Caco-2 (cell line): ENCODE results near the gene ABL1. TPM values are rescaled to one million over a fixed set of nuclear protein-coding genes. Genes with fewer than 3 reads are reported as not detected.

ENCODE experiments used
- BruUV-seq: library from RNA; stranded (reverse); fragments of 400-500 nt; replicated peaks from 2 replicates; lab custom pipeline; 2021; lab: Mats Ljungman, UMichigan
- CTCF ChIA-PET: fragments of 300-600 bp; sonication (Branson Sonifier 250); formaldehyde crosslinking; loops from one replicate; lab custom pipeline; 2022; ENCODE audit warnings: antibody characterized with exemption; lab: Charles Lee
- POLR2A ChIA-PET: fragments of 300-600 bp; sonication (Branson Sonifier 250); formaldehyde crosslinking; loops from one replicate; lab custom pipeline; 2022; ENCODE audit warnings: antibody characterized with exemption; lab: Charles Lee
- DNase-seq, 2 experiments: peaks; one replicate each; pipeline versions ENCODE4 v3.0.0 to v3.0.0-alpha.2; 2020 to 2022
- H3K27me3 ChIP-seq: replicated peaks from 2 replicates; pipeline ENCODE4 v1.6.0; 2011; ENCODE audit warnings: low read length; ENCODE audit not compliant: control insufficient read depth, insufficient read depth
- H3K36me3 ChIP-seq: 2 replicates; pipeline ENCODE4 v1.5.1; 2011; ENCODE audit warnings: low read length; ENCODE audit not compliant: control insufficient read depth, insufficient read depth
- H3K4me1 ChIP-seq: fragments of 250-450 bp; sonication (Bioruptor Pico); 2 replicates; pipeline ENCODE4 v1.5.1; 2020; ENCODE audit warnings: mild to moderate bottlenecking
- H3K4me3 ChIP-seq: 2 replicates; pipeline ENCODE4 v1.5.1; 2011; ENCODE audit warnings: low read depth, mild to moderate bottlenecking, control low read depth, low read length
- H3K9me3 ChIP-seq: fragments of 250-450 bp; sonication (Bioruptor Pico); 2 replicates; pipeline ENCODE4 v1.5.1; 2020; ENCODE audit warnings: mild to moderate bottlenecking, moderate library complexity
- H3K27ac Mint-ChIP-seq: one replicate; pipeline ENCODE4 v1.8.0; 2022; ENCODE audit warnings: mixed read lengths; ENCODE audit not compliant: unreplicated experiment
- H3K27me3 Mint-ChIP-seq: one replicate; pipeline ENCODE4 v1.8.0; 2022; ENCODE audit warnings: mixed read lengths; ENCODE audit not compliant: insufficient read depth, unreplicated experiment
- H3K36me3 Mint-ChIP-seq: one replicate; pipeline ENCODE4 v1.8.0; 2022; ENCODE audit warnings: mild to moderate bottlenecking, mixed read lengths; ENCODE audit not compliant: insufficient read depth, unreplicated experiment
- H3K4me1 Mint-ChIP-seq: one replicate; pipeline ENCODE4 v1.8.0; 2022; ENCODE audit warnings: low read depth, mixed read lengths; ENCODE audit not compliant: unreplicated experiment
- H3K4me3 Mint-ChIP-seq: one replicate; pipeline ENCODE4 v1.8.0; 2022; ENCODE audit warnings: mild to moderate bottlenecking, moderate library complexity, mixed read lengths; ENCODE audit not compliant: unreplicated experiment
- H3K9me3 Mint-ChIP-seq: one replicate; pipeline ENCODE4 v1.8.0; 2022; ENCODE audit warnings: mixed read lengths; ENCODE audit not compliant: unreplicated experiment
- CTCF ChIP-seq, 2 experiments: fragments of 200-600 bp in 1 of 2; IDR thresholded peaks; 1 replicate in 1 of 2; 2 replicates in 1 of 2; pipeline versions ENCODE4 v1.5.1 to v1.8.0; 2011 to 2022; ENCODE audit warnings: antibody characterized with exemption in 1 of 2, control low read depth in 1 of 2, inconsistent platforms in 1 of 2, low read depth in 1 of 2, low read length in 1 of 2, mild to moderate bottlenecking in 1 of 2, moderate library complexity in 1 of 2; ENCODE audit not compliant: insufficient read depth in 1 of 2, severe bottlenecking in 1 of 2, unreplicated experiment in 1 of 2
- intact Hi-C: fragments of 100-400 bp; cut with micrococcal nuclease; formaldehyde crosslinking; loops from one replicate; pipeline ENCODE4 v1.10.0; 2022; ENCODE audit not compliant: unreplicated experiment
- total RNA-seq: library from RNA; stranded (reverse); gene quantifications from 2 replicates; pipeline ENCODE4 v1.2.3, GENCODE V29; 2022

The ABL1 gene
- total RNA-seq, 1 experiment from 2014 or later: 55.2 TPM

GRCh38 chr9:130902204-130903185 is 67.4 kb downstream of the ABL1 start:
- no peak for DNase-seq
- intact Hi-C loops: no loop called here
- H3K9me3 Mint-ChIP-seq: no peaks in the 10 kb centered on the region
- H3K27me3 ChIP-seq: no peaks in the 10 kb centered on the region
- no peak for TF ChIP-seq CTCF (IDR thresholded peaks at IDR 0.05; ENCODE audit: insufficient read depth in 1 of 2, low read depth in 1 of 2, low read length in 1 of 2, severe bottlenecking in 1 of 2, unreplicated experiment in 1 of 2)
- H3K36me3 ChIP-seq: no peaks in the 10 kb centered on the region
- CTCF ChIA-PET: no interaction called here
- H3K9me3 ChIP-seq: no peaks in the 10 kb centered on the region
- peaks cover 7% of the 10 kb centered on the region for H3K27me3 Mint-ChIP-seq
- POLR2A ChIA-PET: no interaction called here
- no peak overlapping the region for H3K27ac Mint-ChIP-seq
- H3K4me1 ChIP-seq: no peaks in the 10 kb centered on the region
- no peaks in the 10 kb centered on the region for H3K4me1 Mint-ChIP-seq
- BruUV-seq: no TSS peak
- H3K4me3 ChIP-seq: no peak overlapping the region
- no peak overlapping the region for H3K4me3 Mint-ChIP-seq
- no peaks in the 10 kb centered on the region for H3K36me3 Mint-ChIP-seq

- H3K27ac Mint-ChIP-seq: no peak overlapping the region
- intact Hi-C loops: no loop called here
- BruUV-seq: no TSS peak
- H3K4me1 ChIP-seq: no peaks in the 10 kb centered on the region
- no peak for DNase-seq
- peaks cover 4% of the 10 kb centered on the region for H3K27me3 Mint-ChIP-seq
- ChIA-PET POLR2A (no interaction called here), CTCF (no interaction called here)
- H3K4me3 Mint-ChIP-seq: no peak overlapping the region
- H3K36me3 Mint-ChIP-seq: no peaks in the 10 kb centered on the region
- TF ChIP-seq CTCF (IDR thresholded peaks at IDR 0.05; ENCODE audit: insufficient read depth in 1 of 2, low read depth in 1 of 2, low read length in 1 of 2, severe bottlenecking in 1 of 2, unreplicated experiment in 1 of 2): no peak
- H3K4me1 Mint-ChIP-seq: no peaks in the 10 kb centered on the region
- H3K9me3 Mint-ChIP-seq: no peaks in the 10 kb centered on the region
- H3K27me3 ChIP-seq: no peaks in the 10 kb centered on the region
- H3K9me3 ChIP-seq: no peaks in the 10 kb centered on the region
- H3K4me3 ChIP-seq: no peak overlapping the region
- no peaks in the 10 kb centered on the region for H3K36me3 ChIP-seq
Observed at GRCh38 chr9:130903194-130904069, 68.4 kb downstream of the ABL1 start.
